Neuronal stem cell (in vitro differentiated cells): ENCODE data around the gene AFF3.

ENCODE experiments used
- DNase-seq: peaks from one replicate; pipeline ENCODE4 v3.0.0-alpha.2; 2013; ENCODE audit warnings: low spot score
- H2AFZ ChIP-seq: one replicate; pipeline ENCODE4 v1.6.1; 2013; ENCODE audit warnings: mild to moderate bottlenecking, low read length, inconsistent platforms
- H2AK5ac ChIP-seq: 2 replicates; pipeline ENCODE4 v1.6.1; 2013; ENCODE audit warnings: low read depth, mild to moderate bottlenecking, inconsistent platforms, low read length, moderate library complexity, mixed read lengths
- H2BK120ac ChIP-seq: 2 replicates; pipeline ENCODE4 v1.6.1; 2013; ENCODE audit warnings: low read depth, mild to moderate bottlenecking, inconsistent platforms, low read length, moderate library complexity, mixed read lengths
- H2BK12ac ChIP-seq: one replicate; pipeline ENCODE4 v1.6.1; 2013; ENCODE audit warnings: low read length, inconsistent platforms
- H2BK15ac ChIP-seq: 2 replicates; pipeline ENCODE4 v1.6.1; 2013; ENCODE audit warnings: mild to moderate bottlenecking, low read length, inconsistent platforms, mixed read lengths
- H2BK5ac ChIP-seq: one replicate; pipeline ENCODE4 v1.6.1; 2013; ENCODE audit warnings: inconsistent platforms, mild to moderate bottlenecking, low read length, moderate library complexity
- H3K14ac ChIP-seq: one replicate; pipeline ENCODE4 v1.6.1; 2013; ENCODE audit warnings: low read length, inconsistent platforms
- H3K18ac ChIP-seq: 2 replicates; pipeline ENCODE4 v1.6.1; 2013; ENCODE audit warnings: low read length, inconsistent platforms
- H3K23ac ChIP-seq: 2 replicates; pipeline ENCODE4 v1.6.1; 2013; ENCODE audit warnings: low read depth, mild to moderate bottlenecking, mixed read lengths, low read length, inconsistent platforms; ENCODE audit not compliant: poor library complexity
- H3K27ac ChIP-seq: replicated peaks from 3 replicates; pipeline ENCODE4 v1.5.1; 2013; ENCODE audit warnings: low read length, inconsistent platforms
- H3K27me3 ChIP-seq, 3 experiments: 2 replicates each; pipeline ENCODE4 v1.6.1; 2013; ENCODE audit warnings: low read length in 3 of 3, mild to moderate bottlenecking in 2 of 3, inconsistent platforms in 1 of 3, low read depth in 1 of 3, mixed read lengths in 1 of 3, moderate library complexity in 1 of 3; ENCODE audit not compliant: control insufficient read depth in 3 of 3, insufficient read depth in 3 of 3
- H3K36me3 ChIP-seq, 2 donors: replicated peaks in 1 of 2; 2 replicates each; pipeline ENCODE4 v1.6.1; 2013; ENCODE audit warnings: low read length in 2 of 2; ENCODE audit not compliant: control insufficient read depth in 2 of 2, insufficient read depth in 2 of 2
- H3K4ac ChIP-seq: 2 replicates; pipeline ENCODE4 v1.6.1; 2013; ENCODE audit warnings: inconsistent platforms, mild to moderate bottlenecking, low read length, moderate library complexity
- H3K4me1 ChIP-seq, 2 donors: 1 replicate in 1 of 2; 2 replicates in 1 of 2; pipeline ENCODE4 v1.6.1; 2013; ENCODE audit warnings: low read length in 2 of 2, low read depth in 1 of 2; ENCODE audit not compliant: control insufficient read depth in 2 of 2, insufficient read depth in 1 of 2
- H3K4me2 ChIP-seq: one replicate; pipeline ENCODE4 v1.6.1; 2013; ENCODE audit warnings: mild to moderate bottlenecking, low read length, inconsistent platforms; ENCODE audit not compliant: insufficient read depth, poor library complexity, severe bottlenecking
- H3K4me3 ChIP-seq, 2 donors: 2 replicates each; pipeline ENCODE4 v1.5.1; 2013; ENCODE audit warnings: low read length in 2 of 2, mild to moderate bottlenecking in 2 of 2, inconsistent platforms in 1 of 2, moderate library complexity in 1 of 2
- H3K79me1 ChIP-seq: one replicate; pipeline ENCODE4 v1.6.1; 2013; ENCODE audit warnings: low read depth, mild to moderate bottlenecking, inconsistent platforms, low read length, moderate library complexity
- H3K9ac ChIP-seq: one replicate; pipeline ENCODE4 v1.6.1; 2013; ENCODE audit warnings: mild to moderate bottlenecking, low read depth, low read length, inconsistent platforms; ENCODE audit not compliant: poor library complexity
- H3K9me3 ChIP-seq, 2 donors: replicated peaks in 1 of 2; 2 replicates each; pipeline versions ENCODE3 to v1.6.1; 2013; ENCODE audit warnings: low read length in 2 of 2, mild to moderate bottlenecking in 2 of 2, inconsistent platforms in 1 of 2, low read depth in 1 of 2, mixed read lengths in 1 of 2, moderate library complexity in 1 of 2; ENCODE audit not compliant: control insufficient read depth in 2 of 2, insufficient read depth in 1 of 2
- H4K8ac ChIP-seq: one replicate; pipeline ENCODE4 v1.6.1; 2013; ENCODE audit warnings: low read depth, mild to moderate bottlenecking, inconsistent platforms, low read length, moderate library complexity
- H4K91ac ChIP-seq: one replicate; pipeline ENCODE4 v1.6.1; 2013; ENCODE audit warnings: low read length, low read depth, mild to moderate bottlenecking, inconsistent platforms; ENCODE audit not compliant: poor library complexity
- WGBS, 2 donors: extraction: QIAGEN DNeasy Blood & Tissue Kit; methylation state at CpG; one replicate each; pipeline ENCODE4 v1.1.7; 2013; ENCODE audit warnings: missing lambda C conversion rate in 2 of 2, mixed read lengths in 1 of 2; ENCODE audit not compliant: insufficient read length in 2 of 2, insufficient replicate concordance in 1 of 2; ENCODE audit errors: extremely low coverage in 2 of 2; 5-methylcytosine and 5-hydroxymethylcytosine counted together

The AFF3 gene

GRCh38 chr2:100016756-100017155, 125.6 kb downstream of the AFF3 start:
- H4K8ac ChIP-seq, result no peak overlapping the region
- 100% methylated on average over 1 of the region's 3 CpGs for WGBS, 2 donors
- H3K4me1 ChIP-seq, result peaks cover 5 to 8% of the 10 kb centered on the region in 2 donors

DNA sequence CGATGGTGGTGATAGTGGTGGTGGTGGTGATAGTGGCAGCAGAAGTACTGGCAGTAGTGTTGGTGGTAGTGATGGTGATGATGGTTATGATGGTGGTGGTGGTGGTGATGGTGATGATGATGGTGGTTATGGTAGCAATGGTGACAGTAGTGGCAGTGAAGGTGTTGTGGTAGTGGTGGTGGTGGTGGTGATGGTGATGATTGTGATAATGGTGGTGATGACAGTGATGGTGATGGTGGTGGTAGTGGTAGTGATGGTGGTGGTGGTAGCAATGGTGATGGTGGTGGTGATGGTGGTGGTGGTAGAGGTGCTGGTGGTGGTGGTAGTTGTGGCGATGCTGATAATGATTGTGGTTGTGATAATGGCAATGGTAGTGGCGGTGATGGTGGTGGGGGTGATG, 126.5 kb downstream of the AFF3 start:
- peaks cover 5 to 8% of the 10 kb centered on the region in 2 donors for H3K4me1 ChIP-seq
- WGBS, 2 donors, result no CpG with 5 or more reads among the region's 3 CpGs

More at GRCh38 chr2:100016756-100017155, 125.6 kb downstream of the AFF3 start:
- Histone ChIP-seq H3K9me3 (peaks cover 0 to 11% of the 10 kb centered on the region in 2 donors), H3K18ac (no peak overlapping the region), H2BK120ac (no peak overlapping the region), H3K14ac (no peak overlapping the region), H2AFZ (no peak overlapping the region), H3K23ac (peak overlapping the region; percentile 35), H4K91ac (peak overlapping the region; percentile 20), H3K4me2 (no peak overlapping the region), H3K27me3 (no peaks in the 10 kb centered on the region), H3K36me3 (peaks cover 0 to 2% of the 10 kb centered on the region in 2 donors), H3K4me3 (no peak overlapping the region), H2AK5ac (no peak overlapping the region), H3K4ac (no peak overlapping the region), H2BK12ac (no peak overlapping the region), H3K27ac (no peak overlapping the region), H2BK15ac (no peak overlapping the region), H3K79me1 (no peaks in the 10 kb centered on the region), H2BK5ac (no peak overlapping the region), H3K9ac (no peak overlapping the region)
- DNase-seq, result no peak

DNA sequence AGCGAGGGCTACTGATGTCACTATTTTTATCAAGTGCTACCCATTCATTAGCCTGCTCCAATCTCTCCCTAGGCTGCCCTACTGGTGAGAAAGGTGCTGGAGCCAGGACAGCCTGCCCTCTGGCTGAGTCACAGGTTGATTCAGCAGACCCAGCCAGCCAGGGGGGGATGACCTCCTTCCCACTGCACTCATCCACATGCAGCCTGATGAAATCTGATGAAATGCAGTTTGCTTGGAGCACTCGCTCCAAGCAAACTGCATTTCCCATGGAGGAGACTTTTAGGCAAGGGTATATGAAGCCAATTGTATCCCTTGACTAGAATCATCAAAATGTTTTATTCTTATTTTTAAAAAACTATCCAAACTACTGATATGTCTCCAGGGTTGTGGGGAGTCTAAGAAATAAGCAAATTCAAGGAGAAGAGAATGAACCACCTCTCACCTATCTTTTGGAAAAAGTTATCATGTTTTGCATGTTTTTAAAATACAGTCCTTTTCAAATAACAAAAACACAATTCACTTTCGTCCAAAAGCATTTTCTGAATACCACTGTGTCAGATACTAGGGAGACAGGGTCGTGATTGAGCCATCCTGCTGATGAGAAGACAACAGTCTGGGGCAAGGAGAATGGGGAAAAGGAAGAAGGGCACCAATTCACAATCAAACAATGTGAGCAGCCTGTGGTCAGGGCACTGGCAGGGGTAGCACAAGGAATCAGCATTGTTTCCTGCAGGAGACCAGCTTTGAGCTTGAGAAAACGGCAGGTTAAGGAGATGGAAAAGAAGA, 128.3 kb downstream of the AFF3 start:
- no peak overlapping the region for H2AFZ ChIP-seq
- WGBS, 2 donors, result no CpG with 5 or more reads among the region's 5 CpGs
- H3K9me3 ChIP-seq, result peaks cover 0 to 11% of the 10 kb centered on the region in 2 donors
- no peak overlapping the region for H4K8ac ChIP-seq
- H3K18ac ChIP-seq, result no peak overlapping the region
- no peak overlapping the region for H3K4ac ChIP-seq
- no peaks in the 10 kb centered on the region for H3K79me1 ChIP-seq
- no peak overlapping the region for H2BK15ac ChIP-seq
- H4K91ac ChIP-seq, result no peak overlapping the region
- peaks cover 8 to 10% of the 10 kb centered on the region in 2 donors for H3K4me1 ChIP-seq
- H3K14ac ChIP-seq, result no peak overlapping the region
- H2BK120ac ChIP-seq, result no peak overlapping the region
- no peak overlapping the region for H3K23ac ChIP-seq
- no peak overlapping the region for H3K4me2 ChIP-seq
- no peak overlapping the region for H2BK12ac ChIP-seq
- no peak overlapping the region for H3K27ac ChIP-seq
- no peak overlapping the region for H2BK5ac ChIP-seq
- H2AK5ac ChIP-seq, result no peak overlapping the region
- H3K27me3 ChIP-seq, result no peaks in the 10 kb centered on the region
- no peak overlapping the region for H3K4me3 ChIP-seq
- H3K36me3 ChIP-seq, result peaks cover 0 to 2% of the 10 kb centered on the region in 2 donors
- no peak overlapping the region for H3K9ac ChIP-seq
- DNase-seq, result peak; percentile 14

More for the DNA sequence above, 126.5 kb downstream of the AFF3 start:
- peaks cover 0 to 2% of the 10 kb centered on the region in 2 donors for H3K36me3 ChIP-seq
- H4K91ac ChIP-seq, result no peak overlapping the region
- H2BK15ac ChIP-seq, result no peak overlapping the region
- no peak overlapping the region for H3K4ac ChIP-seq
- H2BK120ac ChIP-seq, result no peak overlapping the region
- no peak overlapping the region for H4K8ac ChIP-seq
- peak overlapping the region; percentile 58 for H3K23ac ChIP-seq
- DNase-seq, result no peak
- no peaks in the 10 kb centered on the region for H3K79me1 ChIP-seq
- H2AK5ac ChIP-seq, result no peak overlapping the region
- H3K4me3 ChIP-seq, result peak overlapping the region in 1 of 2 donors; percentile 63
- no peak overlapping the region for H2AFZ ChIP-seq
- H3K18ac ChIP-seq, result peak overlapping the region; percentile 24
- H3K14ac ChIP-seq, result no peak overlapping the region
- H3K4me2 ChIP-seq, result no peak overlapping the region
- H2BK12ac ChIP-seq, result no peak overlapping the region
- peaks cover 0 to 11% of the 10 kb centered on the region in 2 donors for H3K9me3 ChIP-seq
- no peak overlapping the region for H3K27ac ChIP-seq
- no peaks in the 10 kb centered on the region for H3K27me3 ChIP-seq
- H3K9ac ChIP-seq, result peak overlapping the region; percentile 54
- H2BK5ac ChIP-seq, result no peak overlapping the region

- Histone ChIP-seq H3K4me1 (peaks cover 8 to 10% of the 10 kb centered on the region in 2 donors), H2BK5ac (no peak overlapping the region), H4K8ac (no peak overlapping the region), H3K4ac (no peak overlapping the region), H3K14ac (no peak overlapping the region), H3K36me3 (peaks cover 2 to 4% of the 10 kb centered on the region in 2 donors), H2AK5ac (no peak overlapping the region), H3K9me3 (peaks cover 0 to 11% of the 10 kb centered on the region in 2 donors), H2BK120ac (no peak overlapping the region), H3K4me3 (no peak overlapping the region), H3K27ac (no peak overlapping the region), H2AFZ (no peak overlapping the region), H3K9ac (no peak overlapping the region), H2BK15ac (no peak overlapping the region), H3K23ac (no peak overlapping the region), H3K27me3 (no peaks in the 10 kb centered on the region), H3K4me2 (no peak overlapping the region), H2BK12ac (no peak overlapping the region), H3K18ac (no peak overlapping the region), H4K91ac (no peak overlapping the region), H3K79me1 (no peaks in the 10 kb centered on the region)
- DNase-seq, result no peak
- no CpG with 5 or more reads among the region's 5 CpGs for WGBS, 2 donors
These were observed 129.8 kb downstream of the AFF3 start for GRCh38 chr2:100012561-100012960.
